GM19351 (cell line): ENCODE data around the gene POU5F1.
"Not testable (repeated sequence)": the region's sequence is repeated elsewhere in the genome, so short reads cannot be mapped to it uniquely, and the experiment has no call there.

ENCODE experiments used
- ATAC-seq: cut with Tn5 transposase; IDR thresholded peaks from one replicate; pipeline ENCODE4 v1.9.1; 2021; ENCODE audit warnings: mild to moderate bottlenecking, moderate library complexity; ENCODE audit not compliant: unreplicated experiment

Gene POU5F1

GRCh38 chr6:31170600-31170881, at the start of gene POU5F1:
Gene POU5F1, minus strand, starts transcription at chr6:31170682. Its CDS starts 62 bp downstream, at chr6:31170620.
- ATAC-seq = no peak

- ATAC-seq = no peak
These were observed 45.9 kb upstream of the POU5F1 start for GRCh38 chr6:31216208-31216898.

- ATAC-seq = not testable (repeated sequence)
These were observed 44.7 kb upstream of the POU5F1 start for GRCh38 chr6:31215216-31215615.

- no peak for ATAC-seq
These were observed 44.0 kb upstream of the POU5F1 start for GRCh38 chr6:31214516-31214915.

- ATAC-seq = no peak
These were observed 40.5 kb upstream of the POU5F1 start for GRCh38 chr6:31210741-31211532.

GRCh38 chr6:31210123-31210522, 39.6 kb upstream of the POU5F1 start:
- ATAC-seq = no peak

- no peak for ATAC-seq
These were observed 38.7 kb upstream of the POU5F1 start for GRCh38 chr6:31209137-31209536.

GRCh38 chr6:31208506-31208905, 38.0 kb upstream of the POU5F1 start:
- ATAC-seq = no peak

- ATAC-seq = no peak
These were observed 35.2 kb upstream of the POU5F1 start for GRCh38 chr6:31205638-31206037.

- ATAC-seq = no peak
These were observed 34.3 kb upstream of the POU5F1 start for GRCh38 chr6:31204751-31205145.

- peak; percentile 48 for ATAC-seq
These were observed 33.0 kb upstream of the POU5F1 start for GRCh38 chr6:31203345-31203979.

GRCh38 chr6:31202259-31203166, 32.0 kb upstream of the POU5F1 start:
- no peak for ATAC-seq

GRCh38 chr6:31199105-31199452, 28.6 kb upstream of the POU5F1 start:
- not testable (repeated sequence) for ATAC-seq

- ATAC-seq = peak; percentile 70
These were observed 27.2 kb upstream of the POU5F1 start for GRCh38 chr6:31197559-31198305.

GRCh38 chr6:31196251-31197022, 26.0 kb upstream of the POU5F1 start:
- not testable (repeated sequence) for ATAC-seq

GRCh38 chr6:31195308-31195979, 25.0 kb upstream of the POU5F1 start:
- not testable (repeated sequence) for ATAC-seq

- no peak for ATAC-seq
These were observed 23.8 kb upstream of the POU5F1 start for GRCh38 chr6:31194061-31194834.

GRCh38 chr6:31193206-31193605, 22.7 kb upstream of the POU5F1 start:
- ATAC-seq = no peak
